ENCODE measurements around the gene CHST14. TPM values are rescaled to one million over a fixed set of nuclear protein-coding genes. Genes with fewer than 3 reads are reported as not detected.

CHST14 gene
- total RNA-seq, 1 donor from 2014 or later = 3.9 TPM

DNA sequence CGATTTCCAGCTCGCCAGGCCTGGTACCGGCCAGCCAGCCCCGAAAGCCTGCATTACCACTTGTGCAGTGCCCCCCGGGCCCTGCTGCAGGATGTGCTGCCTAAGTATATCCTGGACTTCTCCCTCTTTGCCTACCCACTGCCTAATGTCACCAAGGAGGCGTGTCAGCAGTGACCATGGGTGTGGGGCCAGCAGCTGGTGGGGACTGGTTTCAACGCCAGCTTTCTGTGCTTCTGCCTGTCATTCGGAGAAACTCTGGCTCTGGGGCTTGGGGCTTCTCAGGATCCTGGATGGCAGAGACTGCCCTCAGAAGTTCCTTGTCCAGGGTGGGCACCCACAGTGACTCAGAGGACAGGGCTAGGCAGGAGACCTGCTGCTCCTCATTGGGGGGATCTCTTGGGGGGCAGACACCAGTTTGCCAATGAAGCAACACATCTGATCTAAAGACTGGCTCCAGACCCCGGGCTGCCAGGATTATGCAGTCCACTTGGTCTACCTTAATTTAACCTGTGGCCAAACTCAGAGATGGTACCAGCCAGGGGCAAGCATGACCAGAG, 1.5 kb downstream of the CHST14 start:
- no peak for DNase-seq
- Mint-ChIP-seq H3K27me3 (ENCODE audit: unreplicated experiment) (peaks cover 10% of the 10 kb centered on the region), H3K9me3 (ENCODE audit: unreplicated experiment) (peaks cover 7% of the 10 kb centered on the region), H3K36me3 (ENCODE audit: unreplicated experiment) (no peaks in the 10 kb centered on the region), H3K4me1 (ENCODE audit: low read depth, unreplicated experiment) (peaks cover 11% of the 10 kb centered on the region), H3K4me3 (ENCODE audit: unreplicated experiment) (peak overlapping the region; percentile 63), H3K27ac (ENCODE audit: unreplicated experiment) (no peak overlapping the region)
- TF ChIP-seq, protein P1, sequence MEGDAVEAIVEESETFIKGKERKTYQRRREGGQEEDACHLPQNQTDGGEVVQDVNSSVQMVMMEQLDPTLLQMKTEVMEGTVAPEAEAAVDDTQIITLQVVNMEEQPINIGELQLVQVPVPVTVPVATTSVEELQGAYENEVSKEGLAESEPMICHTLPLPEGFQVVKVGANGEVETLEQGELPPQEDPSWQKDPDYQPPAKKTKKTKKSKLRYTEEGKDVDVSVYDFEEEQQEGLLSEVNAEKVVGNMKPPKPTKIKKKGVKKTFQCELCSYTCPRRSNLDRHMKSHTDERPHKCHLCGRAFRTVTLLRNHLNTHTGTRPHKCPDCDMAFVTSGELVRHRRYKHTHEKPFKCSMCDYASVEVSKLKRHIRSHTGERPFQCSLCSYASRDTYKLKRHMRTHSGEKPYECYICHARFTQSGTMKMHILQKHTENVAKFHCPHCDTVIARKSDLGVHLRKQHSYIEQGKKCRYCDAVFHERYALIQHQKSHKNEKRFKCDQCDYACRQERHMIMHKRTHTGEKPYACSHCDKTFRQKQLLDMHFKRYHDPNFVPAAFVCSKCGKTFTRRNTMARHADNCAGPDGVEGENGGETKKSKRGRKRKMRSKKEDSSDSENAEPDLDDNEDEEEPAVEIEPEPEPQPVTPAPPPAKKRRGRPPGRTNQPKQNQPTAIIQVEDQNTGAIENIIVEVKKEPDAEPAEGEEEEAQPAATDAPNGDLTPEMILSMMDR (IDR thresholded peaks at IDR 0.05; ENCODE audit: partially characterized antibody, unreplicated experiment) = no peak

DNA sequence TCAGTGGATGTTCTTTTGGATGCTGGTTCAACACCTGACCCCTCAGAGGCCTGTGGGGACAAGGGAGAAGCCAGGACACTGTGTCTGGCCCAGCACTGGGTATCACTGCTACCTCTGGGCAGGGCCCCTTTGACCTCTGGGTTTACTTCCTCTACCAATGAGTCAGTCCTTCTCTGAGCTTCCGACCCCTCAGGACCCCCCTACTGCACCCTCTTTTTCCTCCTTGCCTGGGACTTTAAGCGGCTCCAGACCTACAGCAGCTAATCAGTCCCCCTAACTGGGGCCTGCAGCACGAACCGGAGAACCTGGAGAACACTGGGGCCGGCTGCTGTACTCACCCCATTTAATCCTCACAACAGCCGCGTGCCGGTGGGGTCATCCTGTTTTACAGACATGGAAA, 3.8 kb downstream of the CHST14 start:
- TF ChIP-seq, protein P1 (IDR thresholded peaks at IDR 0.05; ENCODE audit: partially characterized antibody, unreplicated experiment) = no peak
- peaks cover 5% of the 10 kb centered on the region for H3K4me1 Mint-ChIP-seq (ENCODE audit: low read depth, unreplicated experiment)
- H3K27ac Mint-ChIP-seq (ENCODE audit: unreplicated experiment) = no peak overlapping the region
- H3K27me3 Mint-ChIP-seq (ENCODE audit: unreplicated experiment) = peaks cover 9% of the 10 kb centered on the region
- no peaks in the 10 kb centered on the region for H3K36me3 Mint-ChIP-seq (ENCODE audit: unreplicated experiment)
- DNase-seq = no peak
- peaks cover 6% of the 10 kb centered on the region for H3K9me3 Mint-ChIP-seq (ENCODE audit: unreplicated experiment)
- no peak overlapping the region for H3K4me3 Mint-ChIP-seq (ENCODE audit: unreplicated experiment)

DNA sequence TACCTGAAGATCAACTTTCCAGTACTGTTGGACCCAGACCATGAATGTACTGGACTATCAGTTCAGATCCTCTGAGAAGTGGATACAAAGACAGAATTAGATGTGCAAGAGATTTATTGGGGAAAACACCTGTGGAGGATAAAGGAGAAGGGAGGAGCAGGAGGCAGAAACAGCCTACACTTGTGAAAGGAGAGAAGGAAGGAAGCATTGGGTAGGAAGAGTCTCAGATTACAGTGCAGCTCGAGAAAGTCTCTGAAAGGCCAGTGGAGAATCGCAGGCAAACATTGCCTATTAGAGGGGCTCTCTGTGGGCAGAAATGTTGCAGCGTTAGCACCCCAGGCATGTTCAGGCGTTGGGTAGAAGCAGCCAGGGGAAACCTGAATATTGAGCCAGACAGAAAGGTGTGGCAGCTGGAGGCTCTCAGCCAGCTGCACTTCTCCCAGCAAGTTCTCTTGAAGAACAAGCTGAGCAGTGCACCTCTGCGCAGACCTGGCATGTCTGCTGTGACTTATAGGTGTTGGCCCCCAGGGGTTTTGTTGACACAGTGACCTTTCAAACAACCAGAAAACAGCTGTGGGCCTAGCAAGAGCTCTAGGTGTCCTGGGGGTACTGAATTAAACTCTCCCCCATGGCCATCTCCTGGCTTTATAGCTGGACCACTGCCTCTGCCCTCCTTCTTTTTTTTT, 7.0 kb downstream of the CHST14 start:
- Mint-ChIP-seq H3K4me1 (ENCODE audit: low read depth, unreplicated experiment) (no peaks in the 10 kb centered on the region), H3K36me3 (ENCODE audit: unreplicated experiment) (no peaks in the 10 kb centered on the region), H3K27ac (ENCODE audit: unreplicated experiment) (no peak overlapping the region), H3K4me3 (ENCODE audit: unreplicated experiment) (no peak overlapping the region), H3K27me3 (ENCODE audit: unreplicated experiment) (peaks cover 7% of the 10 kb centered on the region), H3K9me3 (ENCODE audit: unreplicated experiment) (peaks cover 3% of the 10 kb centered on the region)
- TF ChIP-seq, protein P1 (IDR thresholded peaks at IDR 0.05; ENCODE audit: partially characterized antibody, unreplicated experiment) = no peak
- DNase-seq = no peak

DNA sequence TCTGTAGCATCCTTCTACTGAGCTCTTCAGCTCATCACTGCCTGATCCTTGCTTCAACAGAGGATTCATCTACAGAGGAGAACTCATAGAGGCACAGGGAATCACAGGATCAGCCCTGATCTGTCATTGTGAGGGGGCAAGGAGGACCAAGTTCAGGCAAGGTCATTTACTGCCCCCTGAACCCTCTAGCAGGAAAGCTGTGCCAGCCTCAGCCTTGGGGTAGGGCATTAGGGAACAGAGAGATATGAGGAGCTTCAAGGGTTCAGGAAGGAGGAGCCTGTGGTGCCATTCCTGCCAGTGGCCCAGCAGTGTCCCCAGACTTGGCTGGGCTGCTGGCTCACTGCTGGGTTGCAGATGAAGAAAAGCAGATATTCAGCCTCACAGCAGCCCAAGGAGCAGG, 8.2 kb downstream of the CHST14 start:
- H3K4me1 Mint-ChIP-seq (ENCODE audit: low read depth, unreplicated experiment) = no peaks in the 10 kb centered on the region
- H3K27me3 Mint-ChIP-seq (ENCODE audit: unreplicated experiment) = peaks cover 6% of the 10 kb centered on the region
- no peak for DNase-seq
- TF ChIP-seq, protein P1 (IDR thresholded peaks at IDR 0.05; ENCODE audit: partially characterized antibody, unreplicated experiment) = no peak
- no peak overlapping the region for H3K27ac Mint-ChIP-seq (ENCODE audit: unreplicated experiment)
- no peaks in the 10 kb centered on the region for H3K36me3 Mint-ChIP-seq (ENCODE audit: unreplicated experiment)
- H3K4me3 Mint-ChIP-seq (ENCODE audit: unreplicated experiment) = no peak overlapping the region
- peaks cover 3% of the 10 kb centered on the region for H3K9me3 Mint-ChIP-seq (ENCODE audit: unreplicated experiment)

DNA sequence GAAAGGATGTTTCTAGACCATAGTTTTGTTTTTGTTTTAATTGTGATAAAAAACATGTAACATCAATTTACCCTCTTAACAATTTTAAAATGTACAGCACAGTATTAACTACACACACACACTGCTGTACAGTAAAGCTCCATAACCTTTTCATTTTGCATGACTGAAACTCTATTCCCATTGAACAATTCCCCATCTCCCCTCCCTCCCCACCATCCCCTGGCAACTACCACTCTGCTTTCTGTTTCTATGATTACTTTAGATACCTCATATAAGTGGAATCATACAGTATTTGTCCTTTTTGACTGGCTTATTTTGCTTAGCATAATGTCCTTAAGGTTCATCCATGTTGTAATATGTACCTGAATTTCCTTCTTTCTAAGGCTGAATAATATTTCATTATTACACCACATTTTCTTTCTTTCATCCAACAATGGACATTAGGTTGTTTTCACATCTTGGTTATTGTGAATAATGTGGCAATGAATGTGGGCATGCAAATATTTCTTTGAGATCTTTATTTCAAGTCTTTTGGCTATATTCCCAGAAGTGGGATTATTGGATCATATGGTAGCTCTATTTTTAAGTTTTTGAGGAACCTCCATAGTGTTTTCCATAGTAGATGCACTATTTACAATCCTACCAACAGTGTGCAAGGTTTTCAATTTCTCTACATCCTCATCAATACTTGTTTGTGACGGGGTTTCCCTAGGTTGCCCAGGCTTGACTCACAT, 10.7 kb downstream of the CHST14 start:
- Mint-ChIP-seq H3K36me3 (ENCODE audit: unreplicated experiment) (no peaks in the 10 kb centered on the region), H3K4me3 (ENCODE audit: unreplicated experiment) (no peak overlapping the region), H3K4me1 (ENCODE audit: low read depth, unreplicated experiment) (no peaks in the 10 kb centered on the region), H3K27ac (ENCODE audit: unreplicated experiment) (no peak overlapping the region), H3K27me3 (ENCODE audit: unreplicated experiment) (peaks cover 6% of the 10 kb centered on the region), H3K9me3 (ENCODE audit: unreplicated experiment) (peaks cover 3% of the 10 kb centered on the region)
- no peak for DNase-seq
- TF ChIP-seq, protein P1 (IDR thresholded peaks at IDR 0.05; ENCODE audit: partially characterized antibody, unreplicated experiment) = no peak
